Posterior cingulate gyrus (tissue), 11 donors: ENCODE results near the gene ZFAND6.
"Not testable (repeated sequence)": the region's sequence is repeated elsewhere in the genome, so short reads cannot be mapped to it uniquely, and the experiment has no call there.

ENCODE experiments used
- DNase-seq, 10 donors: peaks; one replicate each; pipeline versions ENCODE4 v3.0.0 to v3.0.0-alpha.2; 2020 to 2021; ENCODE audit warnings: mixed read lengths in 3 of 10
- intact Hi-C: fragments of 100-400 bp; cut with DNase I; formaldehyde crosslinking; loops from one replicate; pipeline ENCODE4 v1.15.1; 2023

ZFAND6 gene

DNA sequence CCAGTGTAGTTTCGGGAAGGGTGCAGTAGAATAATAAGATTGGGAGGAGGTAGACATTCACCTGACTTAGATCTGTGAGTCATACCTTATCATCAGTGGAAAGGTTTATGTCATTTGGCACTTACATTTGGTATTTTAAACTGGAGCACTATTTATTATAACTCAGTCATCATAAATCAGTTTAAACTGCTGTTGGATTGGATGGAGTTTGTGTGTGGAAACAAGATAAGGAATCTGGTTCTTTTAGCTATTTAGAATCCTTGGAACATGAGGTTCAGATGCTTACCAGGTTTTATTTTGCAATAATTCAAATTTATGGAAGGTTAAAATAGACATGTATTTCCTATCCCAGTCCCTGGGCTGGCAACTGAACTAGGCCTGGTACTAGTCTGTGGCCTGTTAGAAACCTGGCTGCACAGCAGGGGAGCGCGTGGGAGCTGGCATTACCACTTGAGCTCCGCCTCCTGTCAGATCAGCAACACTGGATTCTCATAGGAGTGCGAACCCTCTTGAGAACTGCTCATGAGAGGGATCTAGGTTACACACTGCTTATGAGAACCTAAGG, 34.5 kb downstream of the ZFAND6 start:
- intact Hi-C loops, result no loop called here
- DNase-seq, result no peak

DNA sequence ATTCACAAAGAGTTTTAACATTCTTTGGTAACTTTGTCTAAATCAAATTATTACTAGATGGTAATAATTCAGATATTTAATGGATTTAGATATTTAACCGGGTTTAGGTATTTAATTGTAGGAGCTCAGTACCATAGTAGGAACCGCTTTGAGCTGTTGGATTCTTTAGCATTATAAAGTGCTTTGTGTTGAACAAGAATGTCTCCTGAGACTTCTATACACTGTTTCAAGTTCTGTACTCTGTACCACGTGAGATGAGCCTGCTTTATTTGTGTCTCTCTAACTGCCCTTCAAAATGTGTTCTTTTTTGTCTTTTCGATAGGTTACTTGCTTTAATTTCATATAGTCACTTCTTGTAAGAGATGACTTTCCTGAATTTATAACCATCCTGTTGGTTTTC, 36.0 kb downstream of the ZFAND6 start:
- DNase-seq, result no peak
- intact Hi-C loops, result no loop called here

DNA sequence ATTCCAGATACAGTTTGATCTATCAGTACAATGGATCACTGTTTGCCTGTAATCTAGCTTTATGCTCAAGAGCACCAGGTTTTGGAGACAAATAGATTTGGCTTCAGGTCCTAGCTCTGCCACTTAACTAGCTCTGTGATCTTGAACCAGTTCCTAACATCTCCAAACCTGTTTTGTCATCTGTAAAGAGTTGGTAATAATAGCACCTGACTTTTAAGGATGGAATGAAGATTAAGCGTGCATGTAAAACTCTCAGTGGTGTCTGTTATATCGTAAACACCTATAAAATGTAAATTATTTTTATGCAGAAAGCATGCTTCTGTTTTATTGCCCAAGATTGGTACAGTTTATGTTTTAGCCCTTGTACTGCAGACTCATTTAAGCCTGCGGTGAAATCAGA, 36.5 kb downstream of the ZFAND6 start:
- DNase-seq, result no peak
- intact Hi-C loops, result no loop called here

DNA sequence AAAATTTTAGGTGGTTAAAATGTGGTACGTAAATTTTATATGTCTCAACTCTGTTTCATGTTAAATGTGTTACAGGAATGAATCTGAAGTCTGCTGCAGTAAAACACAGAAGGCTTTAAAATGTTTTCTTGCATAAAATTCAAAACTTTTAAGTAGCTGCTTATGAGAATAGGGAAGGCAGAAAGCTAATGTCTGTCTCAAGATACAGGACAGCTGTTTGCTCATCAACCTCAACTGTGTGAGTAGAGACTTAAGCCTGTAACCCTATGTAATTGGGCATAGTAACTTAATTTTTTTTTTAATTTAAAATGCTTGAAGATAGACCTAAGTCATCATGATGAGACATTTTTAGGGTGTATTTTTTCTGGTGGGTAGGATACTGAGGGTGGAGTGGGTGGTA, 38.9 kb downstream of the ZFAND6 start:
- no peak for DNase-seq
- intact Hi-C loops, result no loop called here

DNA sequence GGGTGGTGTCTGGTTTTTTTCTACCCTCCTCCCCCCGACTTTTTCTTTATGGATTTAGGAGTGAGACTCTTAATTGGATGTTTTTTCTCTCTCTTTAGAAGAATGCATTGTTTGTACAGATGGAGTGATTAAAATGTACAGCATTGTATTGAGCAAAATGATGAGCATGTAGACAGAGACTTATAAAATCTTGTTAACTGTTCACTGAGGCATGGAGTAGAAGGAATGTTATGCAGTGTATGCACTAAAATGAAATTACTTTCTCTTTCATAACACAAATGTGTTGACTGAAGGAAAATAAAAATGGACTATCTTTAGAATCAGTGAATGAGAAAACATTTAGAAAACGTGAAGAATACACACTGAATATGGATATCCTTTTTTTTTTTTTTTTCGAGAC, 39.8 kb downstream of the ZFAND6 start:
- intact Hi-C loops, result no loop called here
- no peak for DNase-seq

DNA sequence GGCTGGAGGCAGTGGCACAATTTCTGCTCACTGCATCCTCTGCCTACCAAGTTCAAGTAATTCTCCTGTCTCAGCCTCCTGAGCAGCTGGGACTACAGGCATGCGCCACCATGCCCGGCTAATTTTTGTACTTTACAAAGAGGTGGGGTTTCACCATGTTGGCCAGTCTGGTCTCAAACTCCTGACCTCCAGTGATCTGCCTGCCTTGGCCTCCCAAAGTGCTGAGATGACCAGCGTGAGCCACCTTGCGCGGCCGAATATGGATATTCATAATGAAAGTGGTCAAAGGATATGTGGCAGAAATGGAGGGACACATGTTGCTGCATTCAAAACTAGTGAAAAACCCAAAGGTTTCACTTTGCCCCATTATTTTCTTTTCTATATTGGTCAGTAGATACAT, 40.2 kb downstream of the ZFAND6 start:
- intact Hi-C loops, DNase-seq: not testable (repeated sequence)

DNA sequence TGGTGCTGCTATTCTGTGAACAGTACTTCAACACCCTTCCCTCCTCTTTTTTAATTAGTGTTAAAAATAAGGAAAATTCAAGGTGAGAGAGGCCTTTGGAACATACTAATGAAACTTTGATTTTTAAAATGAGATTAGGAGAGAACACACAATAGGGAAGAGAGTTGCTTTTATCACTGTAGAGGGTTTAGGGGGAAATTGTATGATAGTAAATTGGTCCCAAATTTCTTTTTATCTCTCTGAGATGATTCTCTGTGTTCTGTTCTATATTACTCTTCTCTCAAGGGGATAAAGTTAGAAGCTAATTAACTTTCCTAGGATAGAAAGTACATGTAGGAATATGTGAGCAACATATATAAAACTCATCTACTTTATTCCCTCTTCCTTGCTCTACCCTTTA, 40.8 kb downstream of the ZFAND6 start:
- DNase-seq, result no peak
- intact Hi-C loops, result no loop called here

DNA sequence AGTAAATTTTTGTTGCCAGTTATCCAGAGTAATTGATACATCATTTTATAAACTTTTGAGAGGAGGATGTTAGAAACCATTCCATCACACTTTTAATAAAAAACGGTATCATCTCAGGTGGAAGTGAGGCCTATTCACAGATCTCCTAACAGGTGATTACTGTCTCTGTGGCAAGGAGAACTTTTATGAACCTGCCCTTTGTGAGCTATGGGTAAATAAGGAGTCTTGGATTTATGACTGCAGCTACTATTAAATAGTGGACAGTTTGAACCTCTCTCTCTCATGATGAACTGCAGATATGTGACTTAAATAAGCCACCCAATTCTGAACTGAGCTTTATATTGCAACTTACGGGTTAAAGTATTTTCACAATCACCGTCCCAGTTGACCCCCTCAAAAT, 45.7 kb downstream of the ZFAND6 start:
- DNase-seq, result no peak
- intact Hi-C loops, result no loop called here

DNA sequence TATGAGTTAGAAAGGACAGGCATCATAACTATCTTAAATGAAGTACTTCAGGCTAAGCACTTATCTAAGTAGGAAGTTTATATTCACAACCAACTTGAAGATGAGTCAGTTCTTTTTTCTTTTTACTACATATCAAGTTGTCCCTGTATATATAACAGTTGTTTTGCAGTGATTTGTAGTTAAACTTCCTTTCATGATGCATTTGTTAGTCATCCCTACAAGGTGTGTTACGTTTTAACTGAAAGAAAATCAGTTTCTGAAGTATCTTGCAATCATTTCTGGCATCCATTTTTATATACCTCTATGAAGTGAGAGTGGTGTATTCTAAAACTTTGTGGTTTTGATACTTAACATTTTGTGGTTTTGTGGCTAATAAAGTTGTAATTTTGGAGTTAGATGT, 46.1 kb downstream of the ZFAND6 start:
- DNase-seq, result no peak
- intact Hi-C loops, result no loop called here

DNA sequence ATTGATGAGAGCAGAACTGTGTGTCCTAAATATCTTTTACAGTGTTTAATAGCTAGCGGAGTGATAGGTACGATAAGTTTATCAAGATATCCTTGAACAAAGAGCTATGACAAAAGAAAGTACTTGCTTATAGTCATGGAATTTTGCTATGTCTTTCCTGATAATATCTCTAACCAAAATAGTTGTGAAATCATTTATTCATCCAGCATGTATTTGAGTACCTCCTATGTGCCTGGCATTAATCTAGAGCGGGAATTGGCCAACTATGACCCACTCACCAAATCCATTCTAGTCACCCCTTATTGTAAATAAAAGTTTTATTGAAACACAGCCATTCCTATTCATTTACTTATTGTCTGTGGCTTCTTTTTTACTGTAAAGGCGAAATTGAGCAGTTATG, 46.6 kb downstream of the ZFAND6 start:
- intact Hi-C loops, result no loop called here
- no peak for DNase-seq

DNA sequence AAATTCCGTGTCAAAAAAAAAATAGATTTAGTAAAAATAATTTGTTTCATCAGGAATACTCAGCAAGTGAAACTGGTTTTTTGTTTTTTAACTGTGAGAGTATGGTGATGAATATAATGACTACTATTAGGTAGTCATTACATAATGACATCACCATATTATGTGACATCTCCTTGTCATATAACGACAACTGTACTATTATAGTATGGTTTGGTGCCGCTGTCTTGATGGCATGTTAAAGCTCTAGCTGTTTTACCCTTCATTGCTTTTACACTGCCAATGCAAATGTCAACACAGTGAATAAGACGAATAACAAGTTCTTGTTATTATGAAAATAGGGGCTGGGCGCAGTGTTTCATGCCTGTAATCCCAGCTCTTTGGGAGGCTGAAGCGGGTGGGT, 47.7 kb downstream of the ZFAND6 start:
- intact Hi-C loops, result no loop called here
- DNase-seq, result no peak

DNA sequence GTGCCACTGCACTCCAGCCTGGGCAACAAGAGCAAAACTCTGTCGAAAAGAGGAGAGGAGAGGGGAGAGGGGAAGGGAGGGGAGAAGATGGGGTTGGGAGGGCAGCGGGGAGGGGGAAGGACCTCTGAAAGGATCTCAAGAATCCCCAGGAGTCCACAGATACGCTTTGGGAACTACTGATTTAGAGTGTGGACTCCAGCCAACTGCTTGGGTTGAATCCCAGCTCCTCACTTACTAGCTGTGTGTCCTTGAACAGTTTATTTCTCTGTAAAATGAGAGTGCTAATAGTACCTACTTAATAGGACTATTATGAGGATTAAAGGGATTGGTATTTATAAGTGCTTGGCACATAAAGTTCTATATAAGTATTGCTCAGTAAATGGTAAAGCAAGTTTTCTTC, 48.3 kb downstream of the ZFAND6 start:
- intact Hi-C loops, result no loop called here
- no peak for DNase-seq

DNA sequence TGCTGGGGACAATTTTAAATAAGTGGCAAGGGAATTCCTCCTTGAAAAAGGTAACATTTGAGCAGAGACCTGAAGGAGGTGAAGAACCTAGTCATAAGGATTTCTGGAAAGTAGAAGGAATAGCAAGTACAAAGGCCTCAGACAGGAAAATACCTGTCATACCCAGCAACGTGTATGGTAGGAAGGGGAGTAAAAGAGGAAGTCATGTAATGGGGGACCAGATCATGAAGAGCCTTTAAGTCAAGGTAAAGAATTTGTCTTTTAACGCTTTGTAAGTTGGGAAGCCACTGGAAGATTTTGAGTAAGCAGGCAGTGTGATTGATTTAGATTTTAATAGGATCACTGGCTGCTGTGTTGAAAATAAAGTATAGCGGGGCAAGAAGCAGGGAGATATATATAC, 49.9 kb downstream of the ZFAND6 start:
- no peak for DNase-seq
- intact Hi-C loops, result no loop called here

DNA sequence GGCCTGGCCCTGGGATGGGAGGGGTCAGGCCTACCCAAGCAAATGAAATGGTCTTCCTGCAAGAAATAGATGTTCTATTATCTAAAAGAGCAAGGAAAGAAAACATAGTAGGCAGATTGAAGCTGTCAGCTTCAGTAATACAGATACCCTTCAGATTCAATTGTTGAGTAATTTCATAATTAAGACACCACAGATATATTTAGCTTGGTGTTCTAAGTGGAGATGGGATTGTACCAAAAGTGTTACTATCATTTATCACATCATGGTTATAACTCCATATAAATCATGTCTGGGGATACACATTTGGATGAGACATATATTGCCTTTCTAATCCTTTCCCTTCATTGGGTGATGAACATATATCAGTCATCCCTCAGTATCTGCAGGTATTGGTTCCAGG, 51.4 kb downstream of the ZFAND6 start:
- intact Hi-C loops, result no loop called here
- DNase-seq, result no peak

DNA sequence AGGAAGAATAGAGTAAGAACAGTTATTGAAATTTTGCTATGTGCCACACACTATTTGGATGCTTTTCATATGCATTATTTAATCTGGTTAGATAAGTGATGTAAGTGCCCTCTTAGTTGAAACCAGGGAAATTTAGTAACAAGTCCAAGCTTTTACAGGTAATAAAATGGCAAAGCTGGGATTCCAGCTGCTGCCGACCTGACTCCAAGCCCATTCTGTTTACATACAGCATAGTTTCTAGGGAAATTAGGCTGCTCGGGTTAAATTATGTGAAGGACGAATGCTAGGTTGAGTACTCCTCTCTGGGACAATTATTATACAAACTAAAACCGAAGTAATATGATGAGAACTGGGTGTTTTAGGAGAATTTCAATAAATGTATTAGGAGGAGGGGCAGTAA, 54.6 kb downstream of the ZFAND6 start:
- intact Hi-C loops, result no loop called here
- DNase-seq, result no peak

DNA sequence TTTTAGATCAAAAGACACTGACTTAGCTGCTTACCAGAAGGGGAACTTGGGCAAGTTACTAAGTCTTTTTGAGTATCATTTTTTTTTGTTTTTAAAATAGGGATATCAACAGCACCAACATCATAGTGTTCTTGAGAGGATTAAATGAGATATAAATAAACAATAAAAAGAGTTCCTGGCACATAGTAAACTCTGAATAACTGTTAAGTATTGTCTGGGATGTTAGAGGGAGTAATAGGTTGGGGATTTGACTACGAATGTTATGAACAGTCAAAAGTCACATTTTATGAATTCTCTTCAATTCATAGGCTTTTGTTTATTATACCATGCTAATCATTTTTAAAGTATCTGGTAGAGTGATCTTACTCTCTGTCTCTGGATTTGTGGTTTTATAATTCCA, 55.5 kb downstream of the ZFAND6 start:
- intact Hi-C loops, result no loop called here
- DNase-seq, result no peak

DNA sequence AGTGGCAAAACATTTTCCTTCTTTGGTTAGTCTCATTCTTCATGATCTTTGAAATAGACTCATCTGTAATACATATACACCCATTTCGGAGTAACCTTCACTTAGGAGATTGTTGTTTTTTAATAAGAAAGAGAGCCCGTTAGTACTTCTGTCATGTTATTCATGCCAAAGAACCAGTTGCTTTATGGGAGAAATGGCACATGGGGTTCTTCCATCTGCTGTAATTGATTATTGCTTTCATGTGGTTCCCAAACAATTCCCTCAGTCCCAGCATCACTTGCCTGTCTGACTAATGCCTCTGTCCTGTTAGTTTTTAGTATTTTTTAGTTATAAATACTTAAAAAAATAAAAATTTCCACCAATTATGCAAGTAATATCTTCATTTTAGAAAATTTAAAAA, 59.5 kb downstream of the ZFAND6 start:
- DNase-seq, result no peak
- intact Hi-C loops, result no loop called here

DNA sequence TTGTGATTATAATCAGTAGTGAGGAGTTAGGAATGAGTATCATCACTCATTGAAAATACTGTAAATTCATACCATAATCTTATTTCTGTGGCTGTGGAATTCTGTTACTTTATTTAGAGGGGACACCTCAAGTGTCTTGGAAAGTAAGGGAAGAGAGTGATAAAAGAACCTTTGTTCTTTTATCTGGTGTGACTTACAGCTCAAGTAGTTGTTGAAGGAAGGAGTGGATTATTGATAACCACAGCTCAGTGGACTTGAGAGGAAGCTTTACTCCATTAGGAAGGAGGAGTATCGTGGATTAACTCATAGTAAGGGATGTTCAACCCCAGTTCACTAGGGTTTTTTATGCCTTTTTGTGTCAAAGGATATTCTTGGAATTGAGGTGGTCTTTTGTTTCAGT, 61.2 kb downstream of the ZFAND6 start:
- intact Hi-C loops, result no loop called here
- no peak for DNase-seq

DNA sequence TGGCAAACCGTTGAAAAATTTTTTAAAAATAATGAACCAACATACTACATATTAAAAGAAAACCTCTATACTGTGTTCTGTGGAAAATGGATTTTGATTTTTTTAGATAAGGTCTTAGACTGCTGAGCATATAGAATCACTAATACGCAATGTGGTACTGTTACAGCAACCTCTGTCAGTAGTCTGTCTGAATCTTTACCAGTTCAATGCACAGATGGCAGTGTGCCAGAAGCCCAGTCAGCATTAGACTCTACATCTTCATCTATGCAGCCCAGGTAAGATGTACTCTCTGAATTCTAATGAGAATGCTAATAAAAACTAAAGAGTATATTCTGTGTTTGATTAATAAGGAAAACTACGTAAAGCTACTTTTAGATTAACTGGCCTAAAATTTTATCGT, 62.1 kb downstream of the ZFAND6 start:
- DNase-seq, result no peak
- intact Hi-C loops, result no loop called here

DNA sequence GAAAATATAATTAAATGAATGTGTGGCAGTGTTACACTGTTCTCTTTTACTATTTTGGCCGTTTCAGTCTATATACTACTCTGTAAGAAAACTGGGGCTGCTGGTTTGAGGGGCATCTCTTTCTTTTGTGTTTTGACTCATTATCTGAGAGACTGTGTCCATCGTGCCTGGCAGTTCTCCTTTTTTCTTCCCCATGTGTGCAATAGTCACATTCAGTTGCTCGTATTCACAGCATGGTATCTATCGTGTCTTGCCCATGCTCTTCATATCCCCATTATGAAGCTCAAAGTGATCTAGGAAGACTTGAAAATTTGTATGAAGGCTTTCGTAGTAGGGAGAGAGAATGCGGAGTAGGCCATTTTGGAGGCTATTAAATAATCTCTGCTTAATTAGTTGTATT, 63.6 kb downstream of the ZFAND6 start:
- no peak for DNase-seq
- intact Hi-C loops, result no loop called here

DNA sequence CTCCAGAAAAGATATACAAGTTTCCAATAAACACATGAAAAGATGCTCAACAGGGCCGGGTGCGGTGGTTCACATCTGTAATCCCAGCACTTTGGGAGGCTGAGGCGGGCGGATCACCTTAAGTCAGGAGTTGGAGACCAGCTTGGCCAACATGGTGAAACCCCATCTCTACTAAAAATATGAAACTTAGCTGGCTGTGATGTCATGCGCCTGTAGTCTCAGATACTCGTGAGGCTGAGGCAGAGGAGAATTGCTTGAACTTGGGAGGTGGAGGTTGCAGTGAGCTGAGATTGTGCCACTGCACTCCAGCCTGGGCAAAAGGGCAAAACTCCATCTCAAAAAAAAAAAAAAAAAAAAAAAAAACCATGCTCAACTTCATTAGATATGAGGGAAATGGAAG, 67.8 kb downstream of the ZFAND6 start:
- DNase-seq, intact Hi-C loops: not testable (repeated sequence)

DNA sequence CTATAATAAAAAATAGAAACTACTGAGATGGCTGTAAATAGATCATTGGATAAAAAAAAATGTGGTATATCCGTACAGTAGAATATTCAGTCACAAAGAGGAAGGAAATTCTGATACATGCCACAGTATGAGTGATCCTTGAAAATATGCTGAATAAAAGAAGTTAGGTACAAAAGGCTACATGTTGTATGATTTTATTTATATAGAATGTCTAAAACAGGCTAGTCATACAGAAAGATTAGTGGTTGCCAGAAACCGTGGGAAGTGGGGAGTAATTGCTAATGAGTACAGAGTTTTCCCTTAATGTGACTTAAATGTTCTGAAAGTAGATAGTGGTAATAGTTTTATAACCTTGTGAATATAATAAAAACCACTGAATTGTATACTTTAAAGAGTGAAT, 68.4 kb downstream of the ZFAND6 start:
- intact Hi-C loops, result no loop called here
- no peak for DNase-seq

DNA sequence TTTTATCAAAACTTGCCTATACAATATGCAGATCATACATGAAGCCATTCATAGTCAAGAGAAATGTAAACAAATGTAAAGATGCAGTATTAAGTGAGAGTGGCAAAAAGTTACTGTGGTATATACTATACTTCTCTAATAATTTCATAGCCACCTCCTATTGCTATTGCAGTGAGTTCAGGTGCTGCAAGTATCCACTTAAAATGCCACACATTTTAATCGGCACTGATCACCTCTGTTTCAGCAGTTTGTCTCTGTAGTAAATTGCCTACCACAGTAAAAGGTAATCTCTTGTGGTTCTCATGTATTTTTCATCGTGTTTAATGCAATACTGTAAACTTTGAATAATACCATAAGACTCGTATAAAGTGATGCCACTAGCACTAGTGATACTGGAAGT, 72.9 kb downstream of the ZFAND6 start:
- intact Hi-C loops, result no loop called here
- no peak for DNase-seq

DNA sequence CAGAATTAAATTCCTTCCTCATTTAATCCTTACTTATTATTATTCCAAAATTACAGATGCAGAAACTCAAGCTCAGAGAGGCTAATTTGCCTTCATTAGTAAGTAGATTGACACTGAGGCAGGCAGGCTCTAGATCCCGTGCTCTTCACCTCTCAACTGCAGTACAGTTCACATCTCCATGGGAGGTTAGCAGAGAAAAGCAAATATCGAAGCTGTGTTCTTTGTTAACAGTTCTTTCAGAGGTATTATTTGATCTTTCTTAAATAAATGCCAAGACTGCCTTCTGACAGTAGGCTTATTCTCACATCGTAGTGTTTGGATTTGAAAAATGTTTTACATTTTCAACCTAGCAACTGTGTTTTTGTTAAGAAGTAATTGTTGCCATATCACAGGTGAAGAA, 77.4 kb downstream of the ZFAND6 start:
- no peak for DNase-seq
- intact Hi-C loops, result no loop called here
